ENCODE measurements around the gene NOL4L. TPM values are rescaled to one million over a fixed set of nuclear protein-coding genes. Genes with fewer than 3 reads are reported as not detected.

NOL4L gene
- total and polyA plus RNA-seq, 8 donors = 3.8 to 54.0 (median 15.0) TPM

DNA sequence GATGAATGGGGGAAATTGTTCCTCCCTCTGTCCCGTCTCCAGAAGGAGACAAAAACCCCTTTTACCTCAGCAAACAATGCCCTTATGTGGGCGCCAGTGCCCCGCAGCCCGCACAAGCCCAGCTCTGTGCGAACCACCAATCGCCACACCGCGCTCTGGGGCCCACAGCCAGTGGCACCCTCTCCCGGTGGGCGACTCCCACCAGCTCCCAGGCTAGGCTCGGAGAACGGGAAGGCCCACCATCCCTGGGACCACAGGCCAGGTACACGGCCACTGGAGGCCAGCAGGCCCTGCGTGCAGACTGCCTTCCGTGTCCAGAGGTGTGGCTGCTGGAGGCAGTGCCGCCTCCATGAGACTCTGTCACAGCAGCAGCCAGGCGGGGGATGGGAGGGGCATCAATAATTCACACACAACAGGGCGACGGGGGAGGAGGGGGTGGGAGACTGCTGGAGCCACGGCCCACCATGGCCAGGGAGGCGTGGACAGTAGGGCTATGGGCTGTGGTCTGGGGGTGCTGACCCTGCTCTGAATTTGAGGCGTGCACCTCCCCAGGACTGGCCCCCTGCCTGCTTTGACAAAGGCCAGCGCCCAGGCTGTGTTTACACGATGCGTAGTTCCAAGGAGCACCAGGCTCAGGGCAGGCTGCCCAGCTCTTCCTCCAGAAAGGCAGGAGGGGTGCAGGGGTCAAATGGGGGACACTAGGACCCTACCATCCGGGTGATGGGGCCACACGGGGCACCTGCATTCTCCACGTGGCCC, 121.3 kb downstream of the NOL4L start:
- peak overlapping the region in 1 of 4 donors; percentile 16 for H3K4me3 ChIP-seq
- H3K4me1 ChIP-seq = peaks cover 59 to 78% (median 69%) of the 10 kb centered on the region in 4 donors
- intact Hi-C loops (cut with DNase I; ENCODE audit: low total_unique reads) = no loop called here
- H3K27ac ChIP-seq = peak overlapping the region; percentile 84 to 93 (median 89)
- H3K27me3 ChIP-seq = no peaks in the 10 kb centered on the region
- whole genome bisulfite sequencing, 5 donors = 31 to 45% (median 35%) methylated on average over 23 to 28 of the region's 28 CpGs
- H3K36me3 ChIP-seq = peaks cover 0 to 21% (median 9%) of the 10 kb centered on the region in 4 donors
- peak; percentile 83 to 88 for DNase-seq
- H3K9me3 ChIP-seq = no peaks in the 10 kb centered on the region
- TF ChIP-seq POLR2A (IDR thresholded peaks at IDR 0.05) (no peak), POLR2AphosphoS5 (IDR thresholded peaks at IDR 0.05) (peak in 1 of 3 donors; percentile 35)
- TF ChIP-seq, protein P1, sequence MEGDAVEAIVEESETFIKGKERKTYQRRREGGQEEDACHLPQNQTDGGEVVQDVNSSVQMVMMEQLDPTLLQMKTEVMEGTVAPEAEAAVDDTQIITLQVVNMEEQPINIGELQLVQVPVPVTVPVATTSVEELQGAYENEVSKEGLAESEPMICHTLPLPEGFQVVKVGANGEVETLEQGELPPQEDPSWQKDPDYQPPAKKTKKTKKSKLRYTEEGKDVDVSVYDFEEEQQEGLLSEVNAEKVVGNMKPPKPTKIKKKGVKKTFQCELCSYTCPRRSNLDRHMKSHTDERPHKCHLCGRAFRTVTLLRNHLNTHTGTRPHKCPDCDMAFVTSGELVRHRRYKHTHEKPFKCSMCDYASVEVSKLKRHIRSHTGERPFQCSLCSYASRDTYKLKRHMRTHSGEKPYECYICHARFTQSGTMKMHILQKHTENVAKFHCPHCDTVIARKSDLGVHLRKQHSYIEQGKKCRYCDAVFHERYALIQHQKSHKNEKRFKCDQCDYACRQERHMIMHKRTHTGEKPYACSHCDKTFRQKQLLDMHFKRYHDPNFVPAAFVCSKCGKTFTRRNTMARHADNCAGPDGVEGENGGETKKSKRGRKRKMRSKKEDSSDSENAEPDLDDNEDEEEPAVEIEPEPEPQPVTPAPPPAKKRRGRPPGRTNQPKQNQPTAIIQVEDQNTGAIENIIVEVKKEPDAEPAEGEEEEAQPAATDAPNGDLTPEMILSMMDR (IDR thresholded peaks at IDR 0.05) = no peak

DNA sequence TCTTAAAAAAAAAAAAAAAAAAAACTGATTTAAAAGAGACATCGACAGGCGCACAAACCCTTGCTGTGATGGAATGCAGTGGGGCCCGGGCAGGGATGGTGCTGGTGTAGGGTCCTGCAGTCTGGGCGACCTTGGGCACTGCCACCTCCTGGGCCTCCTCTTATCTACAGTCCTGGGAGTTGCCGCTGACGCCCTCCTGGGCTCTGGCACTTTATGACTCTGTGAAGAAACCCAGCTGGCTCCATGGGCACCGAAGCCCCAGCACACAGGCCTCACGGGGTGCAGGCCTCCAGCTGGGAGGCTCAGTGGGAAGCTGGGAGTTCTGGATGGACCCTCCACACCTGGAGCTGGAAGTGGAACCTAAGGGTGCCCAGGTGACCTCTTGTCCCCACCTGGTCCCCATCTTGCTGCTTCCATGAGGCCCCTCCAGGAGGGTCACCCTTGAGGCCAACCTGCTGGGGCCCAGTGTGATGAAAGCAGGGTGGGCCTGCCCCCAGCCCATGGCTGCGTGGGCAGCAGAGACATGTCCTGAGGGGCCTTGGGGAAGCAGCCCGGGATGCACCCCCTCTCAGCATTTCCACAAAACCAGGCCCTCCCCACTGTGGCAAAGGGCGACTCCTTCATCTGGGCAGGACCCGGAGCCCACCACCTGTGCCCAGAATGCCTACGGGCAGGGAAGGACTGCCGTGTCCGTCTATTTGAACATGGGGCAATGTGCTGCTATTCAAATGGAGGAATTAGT, 122.1 kb downstream of the NOL4L start:
- H3K27me3 ChIP-seq = no peaks in the 10 kb centered on the region
- H3K36me3 ChIP-seq = peaks cover 0 to 28% (median 9%) of the 10 kb centered on the region in 4 donors
- no peaks in the 10 kb centered on the region for H3K9me3 ChIP-seq
- peaks cover 58 to 80% (median 68%) of the 10 kb centered on the region in 4 donors for H3K4me1 ChIP-seq
- WGBS, 5 donors = 41 to 54% (median 51%) methylated on average over 14 to 15 of the region's 15 CpGs
- peak in 1 of 3 donors; percentile 27 for TF ChIP-seq POLR2AphosphoS5 (IDR thresholded peaks at IDR 0.05)
- TF ChIP-seq EP300 (IDR thresholded peaks at IDR 0.05) = no peak
- TF ChIP-seq POLR2A (IDR thresholded peaks at IDR 0.05) = no peak
- TF ChIP-seq, protein P1 (IDR thresholded peaks at IDR 0.05) = no peak
- intact Hi-C loops (cut with DNase I; ENCODE audit: low total_unique reads) = no loop called here
- peak; percentile 56 to 82 for DNase-seq
- peak overlapping the region in 1 of 4 donors; percentile 16 for H3K4me3 ChIP-seq
- peak overlapping the region; percentile 84 to 93 (median 89) for H3K27ac ChIP-seq

- 92 to 95% (median 93%) methylated on average over 17 of the region's 17 CpGs for WGBS, 5 donors
- intact Hi-C loops (cut with DNase I; ENCODE audit: low total_unique reads) = no loop called here
- H3K27ac ChIP-seq = peak overlapping the region in 3 of 5 donors; percentile 41 to 85 (median 84)
- TF ChIP-seq, protein P1 (IDR thresholded peaks at IDR 0.05) = no peak
- TF ChIP-seq POLR2AphosphoS5 (IDR thresholded peaks at IDR 0.05) = no peak
- TF ChIP-seq POLR2A (IDR thresholded peaks at IDR 0.05) = no peak
- no peak overlapping the region for H3K4me3 ChIP-seq
- no peak for DNase-seq
- no peaks in the 10 kb centered on the region for H3K27me3 ChIP-seq
- no peaks in the 10 kb centered on the region for H3K9me3 ChIP-seq
- peaks cover 58 to 80% (median 68%) of the 10 kb centered on the region in 4 donors for H3K4me1 ChIP-seq
- peaks cover 0 to 28% (median 9%) of the 10 kb centered on the region in 4 donors for H3K36me3 ChIP-seq
Observed at GRCh38 chr20:32461836-32462600, 123.1 kb downstream of the NOL4L start.
